WTC11 (cell line): ENCODE results near the gene KLHDC1. TPM values are rescaled to one million over a fixed set of nuclear protein-coding genes. Genes with fewer than 3 reads are reported as not detected.
A peak's percentile ranks its signal among the peaks of the same experiment; 100 is the strongest.

ENCODE experiments used
- ATAC-seq: fragments of 200-7000 bp; cut with Tn5 transposase; 2 replicates; pipeline ENCODE4 v1.10.0; 2021; ENCODE audit warnings: mild to moderate bottlenecking, moderate library complexity
- Bru-seq: library from RNA; stranded (reverse); fragments of 400-500 nt; gene quantifications from one replicate; lab custom pipeline; 2021; lab: Mats Ljungman, UMichigan
- CTCF ChIA-PET: fragments of 300-600 bp; sonication (Branson Sonifier 250); formaldehyde crosslinking; loops from one replicate; lab custom pipeline; 2021; ENCODE audit warnings: antibody characterized with exemption; lab: Charles Lee
- POLR2A ChIA-PET: fragments of 350-600 bp; sonication (Branson Sonifier 250); formaldehyde crosslinking; loops from one replicate; lab custom pipeline; 2021; ENCODE audit warnings: antibody characterized with exemption; lab: Charles Lee
- DNase-seq: peaks from one replicate; pipeline ENCODE4 v3.0.0; 2021; ENCODE audit warnings: low spot score
- H3K27ac Mint-ChIP-seq: 2 replicates; pipeline ENCODE4 v1.8.0; 2021; ENCODE audit warnings: mixed read lengths
- H3K27me3 Mint-ChIP-seq: 2 replicates; pipeline ENCODE4 v1.8.0; 2021; ENCODE audit warnings: low read depth, mild to moderate bottlenecking, moderate library complexity, mixed read lengths
- H3K36me3 Mint-ChIP-seq: 2 replicates; pipeline ENCODE4 v1.8.0; 2021; ENCODE audit warnings: mixed read lengths
- H3K4me1 Mint-ChIP-seq: 2 replicates; pipeline ENCODE4 v1.8.0; 2022; ENCODE audit warnings: mixed read lengths
- H3K4me3 Mint-ChIP-seq: 2 replicates; pipeline ENCODE4 v1.8.0; 2021; ENCODE audit warnings: mild to moderate bottlenecking, moderate library complexity, mixed read lengths
- H3K9me3 Mint-ChIP-seq: 2 replicates; pipeline ENCODE4 v1.8.0; 2021; ENCODE audit warnings: mixed read lengths
- CREM ChIP-seq: sonication (generic); formaldehyde crosslinking; IDR thresholded peaks from 2 replicates; pipeline ENCODE4 v1.8.1; 2022; ENCODE audit warnings: mild to moderate bottlenecking, missing genetic modification reagents, moderate library complexity
- ELF4 ChIP-seq: sonication (generic); formaldehyde crosslinking; IDR thresholded peaks from 2 replicates; pipeline ENCODE4 v1.8.1; 2022; ENCODE audit warnings: low read depth, mild to moderate bottlenecking, moderate library complexity, missing genetic modification reagents
- ETV6 ChIP-seq: sonication (generic); formaldehyde crosslinking; IDR thresholded peaks from 2 replicates; pipeline ENCODE4 v1.8.1; 2022; ENCODE audit warnings: mild to moderate bottlenecking, missing genetic modification reagents
- FOXK1 ChIP-seq: sonication (generic); formaldehyde crosslinking; IDR thresholded peaks from 2 replicates; pipeline ENCODE4 v1.8.0; 2022; ENCODE audit warnings: mild to moderate bottlenecking, moderate library complexity, missing genetic modification reagents
- HMGA2 ChIP-seq: fragments of 250-450 bp; sonication (Bioruptor Pico); IDR thresholded peaks from 2 replicates; pipeline ENCODE4 v1.4.0; 2021; ENCODE audit warnings: mild to moderate bottlenecking, moderate library complexity
- MYBL2 ChIP-seq: sonication (generic); formaldehyde crosslinking; IDR thresholded peaks from 2 replicates; pipeline ENCODE4 v1.8.1; 2023; ENCODE audit warnings: mild to moderate bottlenecking, moderate library complexity, missing genetic modification reagents
- NFATC4 ChIP-seq: fragments of 250-450 bp; sonication (Bioruptor Pico); IDR thresholded peaks from 2 replicates; pipeline ENCODE4 v1.9.0; 2021; ENCODE audit warnings: mild to moderate bottlenecking
- NR2C2 ChIP-seq: sonication (generic); formaldehyde crosslinking; IDR thresholded peaks from 2 replicates; pipeline ENCODE4 v1.8.0; 2022; ENCODE audit warnings: mild to moderate bottlenecking, missing genetic modification reagents
- OVOL2 ChIP-seq: fragments of 250-450 bp; sonication (Bioruptor Pico); IDR thresholded peaks from 2 replicates; pipeline ENCODE4 v1.9.0; 2021; ENCODE audit warnings: mild to moderate bottlenecking, borderline replicate concordance
- PRRX2 ChIP-seq: fragments of 250-450 bp; sonication (Bioruptor Pico); IDR thresholded peaks from 2 replicates; pipeline ENCODE4 v1.8.0; 2021; ENCODE audit warnings: mild to moderate bottlenecking
- RELA ChIP-seq: sonication (generic); formaldehyde crosslinking; IDR thresholded peaks from 2 replicates; pipeline ENCODE4 v1.8.1; 2022; ENCODE audit warnings: missing genetic modification reagents, mild to moderate bottlenecking, borderline replicate concordance
- SMAD3 ChIP-seq: sonication (generic); formaldehyde crosslinking; IDR thresholded peaks from 2 replicates; pipeline ENCODE4 v1.8.0; 2022; ENCODE audit warnings: missing genetic modification reagents, mild to moderate bottlenecking, borderline replicate concordance
- SP1 ChIP-seq: sonication (generic); formaldehyde crosslinking; conservative IDR thresholded peaks from 2 replicates; pipeline ENCODE4 v1.8.1; 2022; ENCODE audit warnings: missing genetic modification reagents
- TCF7 ChIP-seq: sonication (generic); formaldehyde crosslinking; IDR thresholded peaks from 2 replicates; pipeline ENCODE4 v1.8.0; 2022; ENCODE audit warnings: mild to moderate bottlenecking, low read depth, missing genetic modification reagents, moderate library complexity
- TEAD1 ChIP-seq: sonication (generic); formaldehyde crosslinking; IDR thresholded peaks from 2 replicates; pipeline ENCODE4 v1.8.0; 2022; ENCODE audit warnings: mild to moderate bottlenecking, missing genetic modification reagents
- ZBTB21 ChIP-seq: sonication (generic); formaldehyde crosslinking; IDR thresholded peaks from 2 replicates; pipeline ENCODE4 v1.8.1; 2023; ENCODE audit warnings: mild to moderate bottlenecking, missing genetic modification reagents, borderline replicate concordance
- ZNF396 ChIP-seq: fragments of 250-450 bp; sonication (Bioruptor Pico); IDR thresholded peaks from 2 replicates; pipeline ENCODE4 v1.8.0; 2021; ENCODE audit warnings: mild to moderate bottlenecking, moderate library complexity, borderline replicate concordance
- long read RNA-seq, 3 experiments: library from RNA in 1 of 3; library from capped mRNA in 1 of 3; library from polyadenylated mRNA in 1 of 3; unstranded in 2 of 3; stranded (forward) in 1 of 3; transcript quantifications; one replicate each; pipeline ENCODE4 v2.0.0, GENCODE V29; 2021
- total RNA-seq: library from RNA; stranded (reverse); gene quantifications from 3 replicates; pipeline ENCODE4 v1.2.3, GENCODE V29; 2021
- TF ChIP-seq, protein P1 (sequence below): fragments of 250-450 bp; sonication (Bioruptor Pico); IDR thresholded peaks from 2 replicates; pipeline ENCODE4 v1.8.0; 2021; ENCODE audit warnings: mild to moderate bottlenecking
- TF ChIP-seq, protein P2 (sequence below): sonication (generic); formaldehyde crosslinking; IDR thresholded peaks from 2 replicates; pipeline ENCODE4 v1.8.0; 2022; ENCODE audit warnings: mild to moderate bottlenecking, missing genetic modification reagents
- TF ChIP-seq, protein P3 (sequence below): sonication (generic); formaldehyde crosslinking; IDR thresholded peaks from 2 replicates; pipeline ENCODE4 v1.8.0; 2023; ENCODE audit warnings: missing genetic modification reagents, mild to moderate bottlenecking, borderline replicate concordance
- TF ChIP-seq, protein P4 (sequence below): sonication (generic); formaldehyde crosslinking; IDR thresholded peaks from 2 replicates; pipeline ENCODE4 v1.8.1; 2022; ENCODE audit warnings: mild to moderate bottlenecking, moderate library complexity, missing genetic modification reagents
- TF ChIP-seq, protein P5 (sequence below): sonication (generic); formaldehyde crosslinking; IDR thresholded peaks from 2 replicates; pipeline ENCODE4 v1.8.0; 2022; ENCODE audit warnings: mild to moderate bottlenecking, missing genetic modification reagents
- TF ChIP-seq, protein P6 (sequence below): sonication (generic); formaldehyde crosslinking; IDR thresholded peaks from 2 replicates; pipeline ENCODE4 v1.8.0; 2022; ENCODE audit warnings: mild to moderate bottlenecking, missing genetic modification reagents
- TF ChIP-seq, protein P7 (sequence below): sonication (generic); formaldehyde crosslinking; IDR thresholded peaks from 2 replicates; pipeline ENCODE4 v1.8.0; 2023; ENCODE audit warnings: missing genetic modification reagents

The KLHDC1 gene, protein sequence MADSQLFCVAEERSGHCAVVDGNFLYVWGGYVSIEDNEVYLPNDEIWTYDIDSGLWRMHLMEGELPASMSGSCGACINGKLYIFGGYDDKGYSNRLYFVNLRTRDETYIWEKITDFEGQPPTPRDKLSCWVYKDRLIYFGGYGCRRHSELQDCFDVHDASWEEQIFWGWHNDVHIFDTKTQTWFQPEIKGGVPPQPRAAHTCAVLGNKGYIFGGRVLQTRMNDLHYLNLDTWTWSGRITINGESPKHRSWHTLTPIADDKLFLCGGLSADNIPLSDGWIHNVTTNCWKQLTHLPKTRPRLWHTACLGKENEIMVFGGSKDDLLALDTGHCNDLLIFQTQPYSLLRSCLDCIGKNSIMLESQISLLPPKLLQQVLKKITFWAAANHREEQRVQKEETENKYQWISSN
- total RNA-seq (0.16 TPM in 1 of 3 replicates, not detected in the others), Bru-seq, nascent RNA (percentile 16 among the genes with signal in this experiment)
- long read RNA-seq, experiment 1, result 0 reads
- long read RNA-seq, experiment 2, result 0 reads
- long read RNA-seq, experiment 3, result 0 reads

DNA sequence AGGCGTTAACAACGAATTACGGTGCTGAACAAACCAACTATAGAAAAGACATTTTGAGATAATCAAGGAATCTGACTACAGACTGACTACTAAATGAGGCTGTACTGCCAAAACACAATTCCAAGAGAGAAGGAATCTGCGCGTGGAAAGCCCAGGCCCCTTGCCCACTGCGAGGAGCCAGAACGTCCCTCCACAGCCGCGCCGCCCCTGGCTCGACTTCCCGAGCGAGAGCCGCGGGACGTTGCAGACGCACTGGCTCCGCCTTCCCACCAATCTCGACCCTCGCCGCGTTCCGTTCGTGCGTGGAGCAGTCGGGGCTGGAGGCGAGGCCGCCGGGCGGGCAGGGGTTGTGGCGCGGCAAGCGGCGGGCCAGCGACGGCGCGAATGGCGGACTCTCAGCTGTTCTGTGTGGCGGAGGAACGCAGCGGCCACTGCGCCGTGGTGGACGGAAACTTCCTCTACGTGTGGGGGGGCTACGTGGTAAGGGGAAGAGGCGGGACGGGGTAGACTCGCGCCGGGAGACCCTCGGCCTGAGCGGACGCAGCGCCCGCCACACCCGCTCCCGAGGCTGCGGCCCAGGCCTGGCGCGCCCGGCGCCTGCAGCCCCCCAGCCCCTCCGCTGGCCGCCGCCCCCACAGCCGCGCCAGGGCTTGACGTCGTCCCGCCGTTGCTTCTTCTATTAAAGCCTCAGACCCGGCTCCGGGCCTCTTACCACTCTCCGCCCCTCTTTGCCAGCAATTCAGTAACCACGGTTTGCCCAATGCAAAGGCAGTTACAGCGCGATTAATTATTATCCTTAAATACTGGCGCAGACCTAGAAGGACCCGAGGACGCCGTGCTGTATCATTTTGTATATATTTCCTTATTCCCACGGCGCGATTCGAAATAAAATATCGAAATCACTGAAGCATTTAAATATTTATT lies at the start of gene KLHDC1:
KLHDC1 (plus strand) TSS at position 310 of the 924 bp plus-strand sequence; CDS start at position 385, 75 bp downstream.
- peak within 1 kb of the TSS; percentile 70 for H3K4me3 Mint-ChIP-seq
- no peaks in the 10 kb centered on the region for H3K9me3 Mint-ChIP-seq
- DNase-seq (peak; percentile 66), ATAC-seq (peak; percentile 74)
- peaks cover 50% of the 10 kb centered on the region for H3K27me3 Mint-ChIP-seq
- ChIA-PET POLR2A (interaction anchor here (1.2 to 1.4 kb wide), 2 partner anchors 59 to 72 kb away, joined by 3 to 4 read pairs; partner anchors contain the start of genes MGAT2 and RPL36AL), CTCF (interaction anchor here (1.0 to 1.9 kb wide), 3 partner anchors 59 to 170 kb away, joined by 3 to 5 read pairs (median 4); partner anchors contain the start of gene NEMF)
- no peaks in the 10 kb centered on the region for H3K36me3 Mint-ChIP-seq
- peaks cover 24% of the 10 kb centered on the region for H3K4me1 Mint-ChIP-seq
- no peak within 1 kb of the TSS for H3K27ac Mint-ChIP-seq
- TF ChIP-seq, protein P1, sequence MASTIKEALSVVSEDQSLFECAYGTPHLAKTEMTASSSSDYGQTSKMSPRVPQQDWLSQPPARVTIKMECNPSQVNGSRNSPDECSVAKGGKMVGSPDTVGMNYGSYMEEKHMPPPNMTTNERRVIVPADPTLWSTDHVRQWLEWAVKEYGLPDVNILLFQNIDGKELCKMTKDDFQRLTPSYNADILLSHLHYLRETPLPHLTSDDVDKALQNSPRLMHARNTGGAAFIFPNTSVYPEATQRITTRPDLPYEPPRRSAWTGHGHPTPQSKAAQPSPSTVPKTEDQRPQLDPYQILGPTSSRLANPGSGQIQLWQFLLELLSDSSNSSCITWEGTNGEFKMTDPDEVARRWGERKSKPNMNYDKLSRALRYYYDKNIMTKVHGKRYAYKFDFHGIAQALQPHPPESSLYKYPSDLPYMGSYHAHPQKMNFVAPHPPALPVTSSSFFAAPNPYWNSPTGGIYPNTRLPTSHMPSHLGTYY, result no peak
- TF ChIP-seq NR2C2 (no peak), ELF4 (CRISPR knock-in tag) (no peak), ZNF396 (CRISPR knock-in tag) (no peak), FOXK1 (CRISPR knock-in tag) (peak; percentile 59; the same call in 1 of the 2 replicates), RELA (CRISPR knock-in tag) (no peak; the same call in 1 of the 2 replicates), TCF7 (0 out of 2 replicates have a peak, but pooled peaks have one; percentile 27), CREM (CRISPR knock-in tag) (no peak), NFATC4 (CRISPR knock-in tag) (no peak), HMGA2 (CRISPR knock-in tag) (no peak), TEAD1 (CRISPR knock-in tag) (peak; percentile 11; the same call in 1 of the 2 replicates), PRRX2 (CRISPR knock-in tag) (no peak), ETV6 (CRISPR knock-in tag) (peak; percentile 78; the same call in 1 of the 2 replicates), MYBL2 (CRISPR knock-in tag) (no peak), OVOL2 (CRISPR knock-in tag) (no peak), ZBTB21 (CRISPR knock-in tag) (peak; percentile 12; the same call in 1 of the 2 replicates), SP1 (CRISPR knock-in tag) (no peak), SMAD3 (CRISPR knock-in tag) (peak; percentile 38; the same call in 1 of the 2 replicates)
- TF ChIP-seq, protein P2, sequence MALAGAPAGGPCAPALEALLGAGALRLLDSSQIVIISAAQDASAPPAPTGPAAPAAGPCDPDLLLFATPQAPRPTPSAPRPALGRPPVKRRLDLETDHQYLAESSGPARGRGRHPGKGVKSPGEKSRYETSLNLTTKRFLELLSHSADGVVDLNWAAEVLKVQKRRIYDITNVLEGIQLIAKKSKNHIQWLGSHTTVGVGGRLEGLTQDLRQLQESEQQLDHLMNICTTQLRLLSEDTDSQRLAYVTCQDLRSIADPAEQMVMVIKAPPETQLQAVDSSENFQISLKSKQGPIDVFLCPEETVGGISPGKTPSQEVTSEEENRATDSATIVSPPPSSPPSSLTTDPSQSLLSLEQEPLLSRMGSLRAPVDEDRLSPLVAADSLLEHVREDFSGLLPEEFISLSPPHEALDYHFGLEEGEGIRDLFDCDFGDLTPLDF (CRISPR knock-in tag), result no peak
- TF ChIP-seq, protein P3, sequence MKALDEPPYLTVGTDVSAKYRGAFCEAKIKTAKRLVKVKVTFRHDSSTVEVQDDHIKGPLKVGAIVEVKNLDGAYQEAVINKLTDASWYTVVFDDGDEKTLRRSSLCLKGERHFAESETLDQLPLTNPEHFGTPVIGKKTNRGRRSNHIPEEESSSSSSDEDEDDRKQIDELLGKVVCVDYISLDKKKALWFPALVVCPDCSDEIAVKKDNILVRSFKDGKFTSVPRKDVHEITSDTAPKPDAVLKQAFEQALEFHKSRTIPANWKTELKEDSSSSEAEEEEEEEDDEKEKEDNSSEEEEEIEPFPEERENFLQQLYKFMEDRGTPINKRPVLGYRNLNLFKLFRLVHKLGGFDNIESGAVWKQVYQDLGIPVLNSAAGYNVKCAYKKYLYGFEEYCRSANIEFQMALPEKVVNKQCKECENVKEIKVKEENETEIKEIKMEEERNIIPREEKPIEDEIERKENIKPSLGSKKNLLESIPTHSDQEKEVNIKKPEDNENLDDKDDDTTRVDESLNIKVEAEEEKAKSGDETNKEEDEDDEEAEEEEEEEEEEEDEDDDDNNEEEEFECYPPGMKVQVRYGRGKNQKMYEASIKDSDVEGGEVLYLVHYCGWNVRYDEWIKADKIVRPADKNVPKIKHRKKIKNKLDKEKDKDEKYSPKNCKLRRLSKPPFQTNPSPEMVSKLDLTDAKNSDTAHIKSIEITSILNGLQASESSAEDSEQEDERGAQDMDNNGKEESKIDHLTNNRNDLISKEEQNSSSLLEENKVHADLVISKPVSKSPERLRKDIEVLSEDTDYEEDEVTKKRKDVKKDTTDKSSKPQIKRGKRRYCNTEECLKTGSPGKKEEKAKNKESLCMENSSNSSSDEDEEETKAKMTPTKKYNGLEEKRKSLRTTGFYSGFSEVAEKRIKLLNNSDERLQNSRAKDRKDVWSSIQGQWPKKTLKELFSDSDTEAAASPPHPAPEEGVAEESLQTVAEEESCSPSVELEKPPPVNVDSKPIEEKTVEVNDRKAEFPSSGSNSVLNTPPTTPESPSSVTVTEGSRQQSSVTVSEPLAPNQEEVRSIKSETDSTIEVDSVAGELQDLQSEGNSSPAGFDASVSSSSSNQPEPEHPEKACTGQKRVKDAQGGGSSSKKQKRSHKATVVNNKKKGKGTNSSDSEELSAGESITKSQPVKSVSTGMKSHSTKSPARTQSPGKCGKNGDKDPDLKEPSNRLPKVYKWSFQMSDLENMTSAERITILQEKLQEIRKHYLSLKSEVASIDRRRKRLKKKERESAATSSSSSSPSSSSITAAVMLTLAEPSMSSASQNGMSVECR (CRISPR knock-in tag), result peak; percentile 54; the same call in 1 of the 2 replicates
- TF ChIP-seq, protein P4, sequence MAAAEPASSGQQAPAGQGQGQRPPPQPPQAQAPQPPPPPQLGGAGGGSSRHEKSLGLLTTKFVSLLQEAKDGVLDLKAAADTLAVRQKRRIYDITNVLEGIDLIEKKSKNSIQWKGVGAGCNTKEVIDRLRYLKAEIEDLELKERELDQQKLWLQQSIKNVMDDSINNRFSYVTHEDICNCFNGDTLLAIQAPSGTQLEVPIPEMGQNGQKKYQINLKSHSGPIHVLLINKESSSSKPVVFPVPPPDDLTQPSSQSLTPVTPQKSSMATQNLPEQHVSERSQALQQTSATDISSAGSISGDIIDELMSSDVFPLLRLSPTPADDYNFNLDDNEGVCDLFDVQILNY (CRISPR knock-in tag), result no peak
- TF ChIP-seq, protein P5, sequence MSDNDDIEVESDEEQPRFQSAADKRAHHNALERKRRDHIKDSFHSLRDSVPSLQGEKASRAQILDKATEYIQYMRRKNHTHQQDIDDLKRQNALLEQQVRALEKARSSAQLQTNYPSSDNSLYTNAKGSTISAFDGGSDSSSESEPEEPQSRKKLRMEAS (CRISPR knock-in tag), result peak; percentile 71
- TF ChIP-seq, protein P6, sequence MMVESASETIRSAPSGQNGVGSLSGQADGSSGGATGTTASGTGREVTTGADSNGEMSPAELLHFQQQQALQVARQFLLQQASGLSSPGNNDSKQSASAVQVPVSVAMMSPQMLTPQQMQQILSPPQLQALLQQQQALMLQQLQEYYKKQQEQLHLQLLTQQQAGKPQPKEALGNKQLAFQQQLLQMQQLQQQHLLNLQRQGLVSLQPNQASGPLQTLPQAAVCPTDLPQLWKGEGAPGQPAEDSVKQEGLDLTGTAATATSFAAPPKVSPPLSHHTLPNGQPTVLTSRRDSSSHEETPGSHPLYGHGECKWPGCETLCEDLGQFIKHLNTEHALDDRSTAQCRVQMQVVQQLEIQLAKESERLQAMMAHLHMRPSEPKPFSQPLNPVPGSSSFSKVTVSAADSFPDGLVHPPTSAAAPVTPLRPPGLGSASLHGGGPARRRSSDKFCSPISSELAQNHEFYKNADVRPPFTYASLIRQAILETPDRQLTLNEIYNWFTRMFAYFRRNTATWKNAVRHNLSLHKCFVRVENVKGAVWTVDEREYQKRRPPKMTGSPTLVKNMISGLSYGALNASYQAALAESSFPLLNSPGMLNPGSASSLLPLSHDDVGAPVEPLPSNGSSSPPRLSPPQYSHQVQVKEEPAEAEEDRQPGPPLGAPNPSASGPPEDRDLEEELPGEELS (CRISPR knock-in tag), result peak; percentile 79; the same call in 1 of the 2 replicates
- TF ChIP-seq, protein P7, sequence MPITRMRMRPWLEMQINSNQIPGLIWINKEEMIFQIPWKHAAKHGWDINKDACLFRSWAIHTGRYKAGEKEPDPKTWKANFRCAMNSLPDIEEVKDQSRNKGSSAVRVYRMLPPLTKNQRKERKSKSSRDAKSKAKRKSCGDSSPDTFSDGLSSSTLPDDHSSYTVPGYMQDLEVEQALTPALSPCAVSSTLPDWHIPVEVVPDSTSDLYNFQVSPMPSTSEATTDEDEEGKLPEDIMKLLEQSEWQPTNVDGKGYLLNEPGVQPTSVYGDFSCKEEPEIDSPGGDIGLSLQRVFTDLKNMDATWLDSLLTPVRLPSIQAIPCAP (CRISPR knock-in tag), result 0 out of 2 replicates have a peak, but pooled peaks have one; percentile 46
